H1 (cell line): Measurements from ENCODE around the gene CLN3. TPM values are rescaled to one million over a fixed set of nuclear protein-coding genes. Genes with fewer than 3 reads are reported as not detected.

ENCODE experiments used
- CTCF ChIA-PET: fragments of 300-600 bp; sonication (Branson Sonifier 250); formaldehyde crosslinking; loops from one replicate; lab custom pipeline; 2021; ENCODE audit not compliant: partially characterized antibody; lab: Charles Lee
- POLR2A ChIA-PET: fragments of 300-600 bp; sonication (Branson Sonifier 250); formaldehyde crosslinking; loops from one replicate; lab custom pipeline; 2021; ENCODE audit warnings: inconsistent platforms; ENCODE audit not compliant: partially characterized antibody; lab: Charles Lee
- DNase-seq, 2 experiments: peaks; one replicate each; pipeline versions ENCODE4 v3.0.0 to v3.0.0-alpha.2; 2010 to 2022; ENCODE audit warnings: low spot score in 2 of 2, low read depth in 1 of 2, mixed read lengths in 1 of 2
- FAIRE-seq: peaks from 2 replicates; lab custom pipeline; 2011; peaks lifted over from hg19 to GRCh38; lab: Jason Lieb, UNC
- H2AFZ ChIP-seq: 2 replicates; pipeline ENCODE4 v1.8.1; 2012; ENCODE audit warnings: low read length, inconsistent platforms
- H2AK5ac ChIP-seq: 2 replicates; pipeline ENCODE4 v1.6.1; 2013; ENCODE audit warnings: low read depth, low read length
- H2BK120ac ChIP-seq: replicated peaks from 2 replicates; pipeline ENCODE3; 2013; ENCODE audit warnings: low read depth, low read length, inconsistent platforms
- H2BK12ac ChIP-seq: 2 replicates; pipeline ENCODE4 v1.6.1; 2013; ENCODE audit warnings: low read depth, low read length
- H2BK15ac ChIP-seq: 2 replicates; pipeline ENCODE4 v1.6.1; 2013; ENCODE audit warnings: low read length
- H2BK20ac ChIP-seq: 2 replicates; pipeline ENCODE4 v1.6.1; 2013; ENCODE audit warnings: low read length
- H2BK5ac ChIP-seq: 2 replicates; pipeline ENCODE4 v1.6.1; 2013; ENCODE audit warnings: low read depth, low read length
- H3K14ac ChIP-seq: 2 replicates; pipeline ENCODE4 v1.6.1; 2013; ENCODE audit warnings: inconsistent platforms; ENCODE audit not compliant: insufficient read length
- H3K18ac ChIP-seq: 2 replicates; pipeline ENCODE4 v1.6.1; 2013; ENCODE audit warnings: low read length; ENCODE audit errors: extremely low read depth
- H3K23ac ChIP-seq: 2 replicates; pipeline ENCODE4 v1.6.1; 2013; ENCODE audit warnings: inconsistent platforms; ENCODE audit not compliant: insufficient read length
- H3K23me2 ChIP-seq: 2 replicates; pipeline ENCODE4 v1.6.1; 2013; ENCODE audit warnings: low read depth, low read length
- H3K27ac ChIP-seq: 2 replicates; pipeline ENCODE4 v1.6.1; 2011; ENCODE audit warnings: low read depth, low read length, inconsistent platforms
- H3K27me3 ChIP-seq, 4 experiments: replicated peaks in 1 of 4; 1 replicate in 1 of 4; 2 replicates in 3 of 4; pipeline versions ENCODE4 v1.6.1 to v1.8.1; 2011 to 2013; ENCODE audit warnings: low read length in 3 of 4, mild to moderate bottlenecking in 3 of 4, inconsistent platforms in 2 of 4, mixed read lengths in 2 of 4, moderate library complexity in 1 of 4; ENCODE audit not compliant: control insufficient read depth in 3 of 4, insufficient read depth in 3 of 4; ENCODE audit errors: extremely low read depth in 1 of 4
- H3K36me3 ChIP-seq, 4 experiments: 2 replicates each; pipeline versions ENCODE4 v1.6.1 to v1.8.1; 2011 to 2013; ENCODE audit warnings: mild to moderate bottlenecking in 4 of 4, low read length in 3 of 4, moderate library complexity in 2 of 4, control low read depth in 1 of 4, inconsistent platforms in 1 of 4; ENCODE audit not compliant: insufficient read depth in 4 of 4, control insufficient read depth in 2 of 4
- H3K4ac ChIP-seq: replicated peaks from 2 replicates; pipeline ENCODE3; 2013; ENCODE audit warnings: low read length, low read depth, mixed read lengths, inconsistent platforms; ENCODE audit not compliant: insufficient read length
- H3K4me1 ChIP-seq, 4 experiments: replicated peaks in 1 of 4; 1 replicate in 1 of 4; 2 replicates in 3 of 4; pipeline versions ENCODE4 v1.6.1 to v1.8.1; 2011 to 2013; ENCODE audit warnings: low read length in 3 of 4, inconsistent platforms in 2 of 4, mixed read lengths in 1 of 4; ENCODE audit not compliant: insufficient read depth in 4 of 4, control insufficient read depth in 3 of 4
- H3K4me2 ChIP-seq, 2 experiments: 2 replicates each; pipeline versions ENCODE4 v1.6.1 to v1.8.1; 2011 to 2013; ENCODE audit warnings: low read depth in 2 of 2, low read length in 2 of 2, control low read depth in 1 of 2, inconsistent platforms in 1 of 2, mild to moderate bottlenecking in 1 of 2; ENCODE audit not compliant: insufficient read depth in 1 of 2
- H3K4me3 ChIP-seq, 4 experiments: fragments of 200-600, 300-600 bp in 1 of 4; sonication (generic), shearing (Covaris generic), sonication (Bioruptor Twin) in 1 of 4; 2 replicates each; pipeline versions ENCODE4 v1.5.1 to v1.8.1; 2011 to 2016; ENCODE audit warnings: low read length in 4 of 4, low read depth in 3 of 4, control low read depth in 2 of 4, inconsistent platforms in 2 of 4, mild to moderate bottlenecking in 2 of 4, mixed read lengths in 1 of 4, moderate library complexity in 1 of 4; ENCODE audit not compliant: insufficient read depth in 2 of 4; ENCODE audit errors: extremely low read depth in 1 of 4
- H3K56ac ChIP-seq: replicated peaks from 2 replicates; pipeline ENCODE3; 2013; ENCODE audit warnings: low read depth, mild to moderate bottlenecking, mixed read lengths, low read length, inconsistent platforms; ENCODE audit not compliant: insufficient read length
- H3K79me1 ChIP-seq: 2 replicates; pipeline ENCODE4 v1.6.1; 2013; ENCODE audit warnings: low read depth, low read length, control low read depth
- H3K79me2 ChIP-seq, 2 experiments: 2 replicates each; pipeline versions ENCODE4 v1.6.1 to v1.8.1; 2012 to 2013; ENCODE audit warnings: low read length in 2 of 2, mild to moderate bottlenecking in 2 of 2, inconsistent platforms in 1 of 2; ENCODE audit not compliant: insufficient read depth in 2 of 2, control insufficient read depth in 1 of 2
- H3K9ac ChIP-seq, 4 experiments: replicated peaks in 1 of 4; 1 replicate in 1 of 4; 2 replicates in 3 of 4; pipeline versions ENCODE4 v1.6.1 to v1.8.1; 2011 to 2013; ENCODE audit warnings: low read depth in 3 of 4, low read length in 3 of 4, control low read depth in 2 of 4, mild to moderate bottlenecking in 2 of 4, moderate library complexity in 2 of 4, inconsistent platforms in 1 of 4; ENCODE audit errors: extremely low read depth in 1 of 4
- H3K9me3 ChIP-seq, 2 experiments: 2 replicates each; pipeline versions ENCODE4 v1.6.1 to v1.8.1; 2012 to 2013; ENCODE audit warnings: mild to moderate bottlenecking in 2 of 2, moderate library complexity in 2 of 2, control low read depth in 1 of 2, inconsistent platforms in 1 of 2, low read depth in 1 of 2, low read length in 1 of 2, mixed read lengths in 1 of 2; ENCODE audit not compliant: insufficient read depth in 2 of 2
- H4K20me1 ChIP-seq, 2 experiments: replicated peaks in 1 of 2; 2 replicates each; pipeline versions ENCODE3 to v1.8.1; 2011 to 2013; ENCODE audit warnings: inconsistent platforms in 2 of 2, low read length in 2 of 2, mild to moderate bottlenecking in 1 of 2; ENCODE audit not compliant: insufficient read depth in 2 of 2, control insufficient read depth in 1 of 2
- H4K5ac ChIP-seq: 2 replicates; pipeline ENCODE4 v1.6.1; 2013; ENCODE audit warnings: low read length, low read depth, mixed read lengths, inconsistent platforms; ENCODE audit not compliant: insufficient read length
- H4K8ac ChIP-seq: 2 replicates; pipeline ENCODE4 v1.8.0; 2013; ENCODE audit warnings: mild to moderate bottlenecking, moderate library complexity, low read length, inconsistent platforms; ENCODE audit not compliant: insufficient read depth; ENCODE audit errors: extremely low read depth
- H4K91ac ChIP-seq: replicated peaks from 2 replicates; pipeline ENCODE3; 2013; ENCODE audit warnings: low read length, mixed read lengths, inconsistent platforms; ENCODE audit not compliant: insufficient read length
- BACH1 ChIP-seq: IDR thresholded peaks from 2 replicates; pipeline ENCODE4 v1.6.1; 2012; ENCODE audit warnings: low read length, improper control_type of control experiment
- BCL11A ChIP-seq, 2 experiments: IDR thresholded peaks; one replicate each; pipeline ENCODE4 v1.6.1; 2011; ENCODE audit warnings: low read depth in 2 of 2, low read length in 2 of 2, mild to moderate bottlenecking in 2 of 2
- CHD1 ChIP-seq: IDR thresholded peaks from 2 replicates; pipeline ENCODE4 v1.6.1; 2012; ENCODE audit warnings: low read depth, low read length, improper control_type of control experiment
- CTBP2 ChIP-seq: IDR thresholded peaks from 2 replicates; pipeline ENCODE4 v1.7.0; 2011; ENCODE audit warnings: borderline replicate concordance, mild to moderate bottlenecking, moderate library complexity, mixed read lengths, low read length; ENCODE audit not compliant: insufficient read depth, insufficient read length
- FOSL1 ChIP-seq: IDR thresholded peaks from 2 replicates; pipeline ENCODE4 v1.6.1; 2011; ENCODE audit warnings: mild to moderate bottlenecking, low read depth, low read length, moderate library complexity; ENCODE audit not compliant: insufficient read depth
- KDM4A ChIP-seq: IDR thresholded peaks from one replicate; pipeline ENCODE4 v1.7.1; 2012; ENCODE audit warnings: low read depth, mild to moderate bottlenecking, moderate library complexity, low read length, inconsistent platforms; ENCODE audit not compliant: severe bottlenecking
- RBBP5 ChIP-seq: IDR thresholded peaks from 2 replicates; pipeline ENCODE4 v1.7.1; 2012; ENCODE audit warnings: low read depth, mild to moderate bottlenecking, inconsistent platforms, low read length, moderate library complexity, borderline replicate concordance
- SAP30 ChIP-seq: fragments of 300-600 bp; sonication (generic); IDR thresholded peaks from 2 replicates; pipeline ENCODE4 v1.7.1; 2012; ENCODE audit warnings: low read length, moderate library complexity, mild to moderate bottlenecking, inconsistent platforms; ENCODE audit not compliant: insufficient read depth, insufficient replicate concordance
- SIX5 ChIP-seq: IDR thresholded peaks from 2 replicates; pipeline ENCODE4 v1.6.1; 2011; ENCODE audit warnings: mild to moderate bottlenecking, low read depth, low read length
- SP2 ChIP-seq: IDR thresholded peaks from 2 replicates; pipeline ENCODE4 v1.6.1; 2012; ENCODE audit warnings: mild to moderate bottlenecking, low read length, inconsistent platforms
- WGBS, 2 experiments: shearing (Covaris generic) in 1 of 2; methylation state at CpG; one replicate each; pipeline versions ENCODE4 v1.1.6 to v1.1.7; 2013 to 2015; ENCODE audit warnings: low lambda C conversion rate in 2 of 2, mixed read lengths in 2 of 2, inconsistent platforms in 1 of 2, low coverage in 1 of 2, missing lambda C conversion rate in 1 of 2; ENCODE audit not compliant: insufficient replicate concordance in 2 of 2, insufficient coverage in 1 of 2, insufficient read length in 1 of 2; ENCODE audit errors: extremely low coverage in 1 of 2, missing lambda C conversion rate in 1 of 2; 5-methylcytosine and 5-hydroxymethylcytosine counted together
- polyA plus RNA-seq, 7 experiments: library from polyadenylated mRNA; depleted of rRNA in 3 of 7; stranded (reverse) in 5 of 7; unstranded in 2 of 7; fragments of >200 nt in 5 of 7; fragments of 200-250 nt in 2 of 7; gene quantifications; 1 replicate in 5 of 7; 2 replicates in 1 of 7; 4 replicates in 1 of 7; pipeline versions ENCODE4 v1.2.1 to v1.2.3, GENCODE V29; 2011 to 2013; ENCODE audit warnings: missing spikeins in 2 of 7, mixed read lengths in 2 of 7
- total RNA-seq: library from RNA; stranded (reverse); fragmentation: NEBNext Ultra II Directional; extraction: Animal tissue kit (Norgen Biotek cat#: 25700); gene quantifications from 2 replicates; pipeline ENCODE4 v1.2.1, GENCODE V29; 2021

The CLN3 gene
- total and polyA plus RNA-seq, 2 of the 8 experiments (the other 6 are each of a cell fraction or from before 2014, with no cell fraction given): 22.9 to 44.3 TPM

GRCh38 chr16:28527985-28528384 lies 36.1 kb upstream of the CLN3 start:
- Histone ChIP-seq H2BK5ac (no peak overlapping the region), H2AFZ (no peak overlapping the region), H3K4ac (no peak overlapping the region), H3K27me3 (no peaks in the 10 kb centered on the region), H2BK12ac (no peak overlapping the region), H4K8ac (no peak overlapping the region), H2BK20ac (no peak overlapping the region), H3K79me2 (no peaks in the 10 kb centered on the region), H3K36me3 (no peaks in the 10 kb centered on the region), H4K91ac (no peak overlapping the region), H3K23me2 (no peaks in the 10 kb centered on the region), H2AK5ac (no peak overlapping the region), H3K4me2 (no peak overlapping the region), H3K56ac (no peak overlapping the region), H4K20me1 (no peaks in the 10 kb centered on the region), H2BK120ac (no peak overlapping the region), H3K4me3 (no peak overlapping the region), H3K14ac (no peak overlapping the region), H3K18ac (no peak overlapping the region), H3K27ac (no peak overlapping the region), H4K5ac (no peak overlapping the region), H3K79me1 (no peaks in the 10 kb centered on the region), H3K23ac (no peak overlapping the region), H3K4me1 (no peaks in the 10 kb centered on the region), H2BK15ac (no peak overlapping the region), H3K9me3 (no peaks in the 10 kb centered on the region), H3K9ac (no peak overlapping the region)
- POLR2A ChIA-PET: interaction anchor here (1.0 kb wide), 1 partner anchor 26 kb away, joined by 4 read pairs; the partner anchor contains the start of gene SGF29
- DNase-seq: no peak
- 83% methylated on average over 5 of the region's 5 CpGs; no CpG with 5 or more reads in 1 of the 2 experiments for WGBS, 2 experiments
- no peak for FAIRE-seq
- no peak for TF ChIP-seq BCL11A (IDR thresholded peaks at IDR 0.05; ENCODE audit: low read depth in 2 of 2, low read length in 2 of 2)
- no peak for TF ChIP-seq SIX5
- no peak for TF ChIP-seq CHD1
- no peak for TF ChIP-seq SAP30
- TF ChIP-seq CTBP2: no peak
- no peak for TF ChIP-seq BACH1
- no peak for TF ChIP-seq KDM4A
- TF ChIP-seq RBBP5: no peak
- TF ChIP-seq FOSL1: no peak
- no peak for TF ChIP-seq SP2
- CTCF ChIA-PET: no interaction called here
